ENCODE measurements around the gene FOXI1.
"Not testable (repeated sequence)": the region's sequence is repeated elsewhere in the genome, so short reads cannot be mapped to it uniquely, and the experiment has no call there.

The FOXI1 gene

DNA sequence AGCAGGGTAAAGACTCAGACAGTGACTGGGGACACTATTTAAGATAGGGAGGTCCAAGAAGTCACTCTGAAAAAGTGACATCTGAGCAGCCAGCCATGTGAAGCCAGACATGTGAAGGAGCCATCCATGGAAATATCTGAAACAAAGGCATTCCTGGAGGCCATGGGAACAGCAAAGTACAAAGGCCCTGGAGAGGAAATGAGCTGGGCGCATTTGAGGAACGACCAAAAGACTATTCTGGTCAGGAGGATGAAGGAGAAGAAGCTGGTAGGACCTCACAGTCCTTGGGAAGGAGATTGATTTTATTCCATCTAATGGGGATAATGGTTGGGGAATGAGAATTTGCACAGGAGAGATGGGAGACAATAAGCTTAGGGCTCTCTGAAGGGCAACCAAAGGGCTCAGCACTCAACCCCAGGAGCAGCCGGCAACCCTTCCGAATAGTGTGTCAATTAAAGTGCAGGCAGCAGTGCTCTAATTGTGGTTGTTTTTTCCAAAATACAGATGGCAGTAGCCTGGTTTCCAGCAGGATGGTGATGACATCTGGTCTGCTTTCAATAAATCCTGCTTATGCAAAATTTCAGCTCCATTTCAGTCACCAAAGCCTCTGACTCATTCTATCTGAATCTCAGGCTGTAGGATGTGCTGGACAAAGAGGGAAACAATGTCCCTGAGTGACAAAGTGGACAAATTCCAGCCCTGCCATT lies 26.7 kb downstream of the FOXI1 start:
- peak; percentile 21 for DNase-seq

DNA sequence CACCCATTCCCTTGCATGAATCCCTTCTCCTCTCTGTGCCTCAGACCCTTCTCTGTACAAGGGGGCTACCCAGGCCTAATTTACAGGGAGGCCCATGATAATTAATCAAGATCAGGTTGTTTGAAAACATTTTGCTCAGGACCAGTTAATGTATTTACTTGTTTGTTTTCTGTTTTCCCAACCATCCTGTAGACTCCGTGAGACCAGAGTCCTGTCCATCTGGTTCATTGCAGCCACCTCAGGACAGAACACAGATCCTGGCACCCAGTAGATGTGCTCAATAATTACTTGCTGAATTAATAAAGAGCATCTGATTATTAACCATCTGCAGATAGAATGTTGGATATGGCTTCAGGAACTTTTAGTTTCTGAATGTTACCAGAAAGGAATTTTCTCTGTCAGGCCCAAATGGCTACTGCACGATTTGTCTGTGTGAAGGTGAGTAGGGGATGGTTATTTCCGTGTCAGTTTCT lies 27.3 kb downstream of the FOXI1 start:
- no peak for DNase-seq

DNA sequence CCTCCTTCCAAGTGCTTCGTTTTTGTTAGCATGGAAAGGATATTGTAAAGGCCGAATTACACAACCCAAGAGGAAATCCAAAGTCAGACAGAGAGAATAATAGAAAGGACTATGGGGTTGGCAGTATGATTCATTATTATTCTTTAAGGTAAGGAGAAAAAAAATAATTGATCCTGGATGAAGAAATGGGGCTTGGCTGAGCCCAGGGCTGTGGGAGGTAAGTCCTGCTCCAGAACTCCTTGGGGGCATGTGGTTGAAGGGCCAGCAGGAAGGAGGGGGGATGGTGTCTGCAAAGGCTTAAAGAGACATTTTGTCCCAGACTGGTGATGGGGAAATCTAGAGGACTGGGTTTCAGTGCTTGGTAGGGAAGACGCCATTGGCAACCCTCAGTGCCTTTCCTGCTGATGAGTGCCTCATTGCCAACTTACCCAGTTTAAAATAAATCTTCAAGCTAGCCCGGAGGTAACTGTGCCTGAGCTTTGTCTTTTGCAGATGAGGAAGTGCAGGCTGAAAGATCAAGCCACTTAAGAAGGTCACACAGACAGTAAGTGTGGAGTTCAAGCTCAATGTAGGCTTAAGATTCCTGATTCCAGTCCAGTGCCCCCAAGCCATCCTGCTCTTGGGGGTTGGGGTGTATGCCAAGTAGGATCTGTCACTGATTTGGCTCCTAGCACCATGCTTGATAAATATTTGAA lies 30.2 kb downstream of the FOXI1 start:
- DNase-seq, result no peak

- DNase-seq, result no peak
Observed at GRCh38 chr5:170136506-170136905, 30.8 kb downstream of the FOXI1 start.

DNA sequence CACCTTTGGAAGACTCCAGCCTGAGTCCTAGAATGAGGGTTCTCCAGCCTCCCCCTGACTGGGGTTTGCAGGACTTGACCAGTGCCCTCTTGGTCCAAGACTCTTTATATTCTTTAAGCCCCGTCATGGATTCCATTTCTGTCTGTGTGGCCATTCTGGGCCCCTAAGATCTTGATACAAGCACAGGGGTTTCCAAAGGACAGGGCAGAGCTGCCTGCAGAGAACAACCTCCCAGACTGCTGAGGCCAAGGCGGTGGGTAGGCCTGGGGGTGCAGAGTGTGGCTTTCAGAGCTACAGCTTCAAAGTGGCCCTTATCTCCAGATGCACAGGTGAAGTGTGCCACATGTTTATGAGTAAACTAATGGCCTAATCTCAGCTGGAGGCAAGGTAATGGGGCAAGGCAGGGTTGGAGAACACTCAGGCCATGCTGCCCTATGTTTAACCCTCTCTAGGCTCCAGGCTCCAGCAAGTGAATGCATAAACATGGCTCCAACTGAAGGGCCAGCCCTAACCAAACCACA lies 32.1 kb downstream of the FOXI1 start:
- no peak for DNase-seq

DNA sequence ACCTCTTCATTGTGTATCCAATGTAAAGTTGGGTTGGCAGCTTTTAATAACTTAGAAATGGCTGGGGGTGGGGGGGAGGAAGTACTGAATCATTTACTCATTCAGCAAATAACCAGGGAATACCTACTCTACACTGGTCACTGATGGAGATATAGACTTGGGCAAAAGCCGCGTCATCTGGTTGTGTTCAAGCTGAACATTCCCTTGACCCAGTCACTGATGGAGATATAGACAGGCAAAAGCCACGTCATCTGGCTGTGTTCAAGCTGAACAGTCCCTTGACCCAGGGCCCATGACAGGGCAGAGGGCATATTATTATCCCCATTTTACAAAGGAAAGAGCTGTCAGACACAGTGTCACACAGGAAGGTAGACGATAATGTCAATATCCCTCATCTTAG lies 32.6 kb downstream of the FOXI1 start:
- no peak for DNase-seq

- DNase-seq, result no peak
Observed at GRCh38 chr5:170139786-170140335, 34.2 kb downstream of the FOXI1 start.

DNA sequence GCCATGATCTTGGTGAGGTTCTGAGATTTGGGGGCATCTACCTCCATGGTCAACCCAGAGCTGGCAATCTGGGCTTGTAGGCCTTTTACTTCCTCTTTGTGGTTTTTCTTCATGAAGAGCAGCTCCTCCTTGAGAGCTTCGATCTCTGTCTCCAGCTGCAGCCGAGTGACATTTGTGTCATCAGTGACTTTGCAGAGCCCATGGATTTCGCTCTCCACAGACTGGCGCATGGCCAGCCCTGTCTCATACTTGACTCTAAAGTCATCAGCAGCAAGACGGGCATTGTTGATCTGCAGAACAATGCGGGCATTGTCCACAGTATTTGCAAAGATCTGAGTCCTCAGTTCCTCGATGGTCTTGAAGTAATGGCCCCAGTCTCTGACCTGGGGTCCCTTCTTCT lies 35.5 kb downstream of the FOXI1 start:
- DNase-seq, result not testable (repeated sequence)

DNA sequence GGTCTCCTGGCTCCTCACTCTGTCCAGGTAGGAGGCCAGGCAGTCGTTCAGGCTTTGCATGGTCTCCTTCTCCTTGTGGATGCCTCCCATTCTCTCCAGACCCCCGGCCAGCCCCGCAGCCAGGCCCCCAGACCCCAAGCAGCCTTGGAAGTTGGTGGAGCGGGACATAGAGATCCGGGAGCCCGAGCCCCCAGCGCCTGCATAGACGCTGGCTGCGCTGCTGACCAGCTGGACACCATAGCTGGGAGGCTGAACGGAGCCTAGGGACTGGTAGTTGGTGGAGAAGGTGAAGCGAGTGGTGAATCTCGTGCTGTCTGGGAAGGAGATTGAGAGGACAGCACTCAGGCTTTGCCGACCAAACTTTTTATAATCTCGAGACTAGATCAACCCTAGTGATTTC lies 35.9 kb downstream of the FOXI1 start:
- DNase-seq, result no peak

GRCh38 chr5:170142196-170142595 lies 36.5 kb downstream of the FOXI1 start:
- DNase-seq, result no peak

GRCh38 chr5:170143091-170143490 lies 37.4 kb downstream of the FOXI1 start:
- DNase-seq, result no peak

GRCh38 chr5:170143710-170144109 lies 38.0 kb downstream of the FOXI1 start:
- DNase-seq, result no peak

DNA sequence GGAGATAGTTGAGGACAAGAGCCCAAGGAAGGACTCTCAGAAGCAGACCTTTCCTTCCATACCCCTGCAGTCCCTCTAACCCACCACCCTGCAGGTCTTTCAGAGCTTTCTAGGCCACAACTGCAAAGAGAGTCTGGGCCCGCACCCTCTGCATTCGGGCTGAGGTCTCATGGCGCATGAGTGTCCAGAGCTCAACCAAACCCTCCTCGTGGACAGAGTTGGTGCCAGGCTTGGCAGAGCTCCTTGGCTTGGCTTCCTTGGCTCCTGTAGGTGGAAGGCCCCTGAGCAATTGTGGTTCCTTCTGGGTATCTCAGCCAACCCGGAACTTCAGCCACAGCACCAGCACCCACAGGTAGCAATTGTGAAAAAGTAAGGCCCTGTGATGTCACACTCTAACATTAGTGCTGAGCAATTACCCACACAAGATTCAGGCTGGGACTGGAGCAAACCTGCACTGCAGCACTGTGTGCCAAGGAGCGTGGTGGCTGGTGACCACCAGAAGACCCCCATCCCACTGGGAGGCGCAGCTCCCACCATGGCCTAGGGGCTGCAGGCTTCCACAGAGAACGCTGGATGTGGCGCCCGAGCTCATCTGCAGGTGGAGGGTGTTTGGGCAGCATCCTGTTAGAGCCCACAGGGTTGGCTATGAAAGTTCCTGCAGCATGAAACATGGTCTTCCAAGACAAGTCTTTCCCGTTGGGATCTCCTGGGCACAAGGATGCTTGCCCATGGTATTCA lies 38.8 kb downstream of the FOXI1 start:
- no peak for DNase-seq

DNA sequence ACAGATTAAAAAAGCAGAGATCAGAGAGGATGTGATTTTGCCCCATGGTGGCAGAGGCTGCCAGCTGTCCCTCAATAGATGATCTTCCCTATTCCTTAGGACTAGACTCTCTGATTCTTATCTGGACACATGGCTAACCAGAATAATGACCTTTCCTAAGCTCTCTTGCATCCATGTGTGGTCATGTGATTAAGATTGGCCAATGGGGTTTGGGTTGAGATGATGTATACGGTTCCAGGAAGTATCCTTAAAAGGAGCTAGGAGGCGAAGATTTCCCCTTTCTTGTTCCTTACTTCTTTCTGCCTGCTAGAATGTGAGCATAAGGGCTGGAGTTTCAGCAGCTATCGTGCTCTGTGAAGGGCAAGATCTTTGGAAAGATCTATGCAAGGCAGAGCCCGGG lies 39.8 kb downstream of the FOXI1 start:
- no peak for DNase-seq

DNA sequence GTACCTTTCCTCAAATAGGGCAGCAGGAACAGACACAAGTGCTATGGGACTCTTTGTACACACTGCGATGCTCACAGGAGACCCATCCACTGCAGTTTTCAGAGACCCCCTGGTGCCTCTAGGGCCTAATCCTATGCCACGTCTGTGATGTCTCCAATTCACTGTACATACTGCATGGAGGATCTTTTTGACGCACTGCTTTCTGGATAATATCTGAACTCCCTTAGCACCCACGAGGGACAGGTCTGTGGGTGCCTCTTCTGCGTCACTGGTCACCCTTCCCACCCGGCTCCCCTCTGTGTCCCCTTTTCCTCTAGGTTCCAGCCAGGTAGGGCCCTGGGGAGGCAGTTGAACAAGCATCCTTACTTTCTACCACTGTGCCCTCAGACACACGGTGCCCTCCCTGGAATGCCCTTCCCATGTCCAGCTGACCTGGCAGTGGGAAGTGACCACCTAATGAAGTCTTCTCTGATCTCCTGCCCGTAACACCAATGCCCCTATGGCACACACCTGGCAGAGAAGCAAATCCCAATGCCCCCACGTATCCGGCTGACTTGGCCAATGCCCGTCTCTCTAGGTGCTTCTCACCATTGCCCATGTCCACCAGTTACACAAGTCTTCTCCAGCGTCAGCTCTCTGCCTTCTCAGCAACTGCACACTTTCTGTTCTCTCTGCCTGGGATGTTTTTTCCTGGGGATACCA lies 41.5 kb downstream of the FOXI1 start:
- DNase-seq, result no peak

DNA sequence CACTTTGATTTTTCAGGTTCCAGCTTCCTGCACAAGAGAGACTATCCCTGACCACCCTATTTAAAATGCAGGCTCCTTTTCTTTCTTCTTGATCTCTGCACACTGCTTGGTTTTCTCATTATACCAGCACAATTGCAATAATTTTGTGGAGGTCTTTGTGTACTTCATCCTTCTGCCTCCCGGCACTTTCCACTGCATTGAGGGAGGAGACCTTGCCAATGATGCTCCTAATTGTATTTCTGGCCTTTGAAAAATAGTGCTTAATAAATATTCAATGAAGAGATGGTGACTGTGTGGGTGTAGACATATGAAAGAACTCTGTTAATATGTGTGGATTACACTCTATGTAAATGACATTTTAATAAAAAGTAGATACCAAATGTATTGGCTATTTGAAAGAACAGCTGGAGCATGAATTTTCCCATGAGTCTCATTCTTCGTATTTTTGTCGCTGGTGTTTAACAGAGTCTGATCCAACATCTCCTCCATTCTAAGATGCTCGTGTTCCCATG lies 42.1 kb downstream of the FOXI1 start:
- no peak for DNase-seq

DNA sequence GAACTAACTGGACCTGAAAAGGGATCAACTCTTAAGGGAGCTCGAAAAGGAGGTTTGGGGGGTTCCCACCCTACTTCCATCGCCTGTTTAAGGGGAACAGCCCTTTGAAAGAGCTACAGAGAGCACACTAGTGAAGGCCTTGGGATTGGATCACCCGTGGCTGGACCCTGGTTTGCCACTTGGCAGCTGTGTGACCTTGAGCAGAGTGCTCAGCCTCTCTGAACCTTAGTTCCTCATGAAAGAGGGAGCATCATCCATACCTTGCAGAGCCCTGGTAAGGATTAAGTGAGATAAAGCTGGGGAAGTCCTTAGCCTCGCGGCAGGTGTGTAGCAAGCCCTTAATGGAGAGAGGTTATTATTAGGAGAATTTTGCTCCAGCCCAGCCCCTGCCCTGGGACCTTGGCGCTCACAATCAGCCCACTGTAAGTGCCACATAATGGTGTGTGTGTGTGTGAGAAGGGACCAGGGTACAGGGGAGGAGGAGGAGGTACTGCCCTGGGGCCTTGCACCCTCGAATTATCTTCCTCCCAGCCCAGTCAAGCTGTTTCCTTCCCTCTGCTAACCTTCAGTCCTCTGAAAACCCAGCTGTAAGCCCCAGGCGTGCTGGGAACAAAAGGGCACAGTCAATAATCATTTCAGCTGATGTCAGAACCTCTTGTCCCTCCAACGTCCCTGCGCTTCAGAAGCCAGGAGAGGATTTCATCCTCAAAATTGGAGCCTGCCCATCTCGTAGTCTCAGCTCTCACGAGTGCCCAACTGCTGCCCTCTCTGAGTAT lies 42.9 kb downstream of the FOXI1 start:
- DNase-seq, result no peak

- DNase-seq, result no peak
Observed at GRCh38 chr5:170149206-170149515, 43.5 kb downstream of the FOXI1 start.

DNA sequence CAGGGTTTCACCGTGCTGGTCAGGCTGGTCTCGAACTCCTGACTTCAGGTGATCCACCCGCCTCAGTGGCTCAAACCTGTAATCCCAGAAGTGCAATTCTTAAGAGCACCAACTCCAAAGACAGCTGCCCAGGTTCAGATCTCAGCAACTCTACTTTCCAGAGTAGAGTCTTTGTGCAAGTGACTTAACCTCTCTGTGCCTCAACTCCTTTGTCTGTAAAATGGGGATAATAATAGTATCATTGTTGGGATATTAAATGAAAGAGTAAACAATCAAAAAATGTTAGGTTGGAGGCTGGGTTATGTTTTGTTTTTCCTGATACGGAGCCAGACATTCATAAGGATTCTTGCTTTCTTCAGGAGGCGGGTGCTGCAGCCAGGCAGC lies 45.0 kb downstream of the FOXI1 start:
- no peak for DNase-seq

DNA sequence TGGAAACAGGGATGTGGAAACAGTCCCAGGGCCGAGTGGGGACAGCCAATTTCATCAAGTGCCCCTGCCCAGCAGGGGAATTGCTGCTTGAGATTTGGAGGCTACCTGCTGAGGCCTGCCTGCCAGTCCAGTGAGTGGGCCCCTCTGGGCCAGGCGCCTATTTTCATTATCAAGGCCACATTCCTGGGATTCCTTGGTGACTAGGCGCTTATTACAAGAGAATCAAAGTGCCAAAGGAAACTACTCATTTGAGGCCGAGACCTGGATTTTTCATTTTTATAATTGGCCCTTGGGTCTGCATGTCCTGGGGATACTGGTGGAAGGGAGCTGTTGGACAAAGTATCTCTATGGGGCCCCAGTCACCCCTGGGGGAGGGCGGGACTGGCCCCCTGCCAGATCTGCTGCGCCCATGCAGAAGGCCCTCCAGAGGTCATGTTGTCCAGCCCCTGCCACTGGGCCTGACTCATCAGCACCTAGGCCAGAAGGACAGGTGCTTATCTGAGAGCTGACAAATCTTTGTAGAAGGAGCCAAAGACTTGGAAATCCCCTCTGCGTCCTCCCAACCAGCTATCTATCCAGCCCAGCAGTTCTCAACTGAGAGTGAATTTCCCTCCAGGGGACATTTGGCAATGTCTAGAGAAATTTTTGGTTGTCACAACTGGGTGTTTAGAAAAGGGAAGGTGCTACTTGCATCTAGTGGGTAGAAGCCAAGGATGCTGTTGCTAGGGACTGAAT lies 45.6 kb downstream of the FOXI1 start:
- peak; percentile 81 for DNase-seq

- no peak for DNase-seq
Observed at GRCh38 chr5:170152767-170153166, 47.1 kb downstream of the FOXI1 start.

All from kidney glomerular epithelial cell (primary cell).